Panc1 (cell line): Measurements from ENCODE around the gene ALPP.

Experiments used
- POLR2AphosphoS5 ChIP-seq: IDR thresholded peaks from 2 replicates; pipeline ENCODE4 v1.6.1; 2012; ENCODE audit warnings: mild to moderate bottlenecking, low read depth, low read length, moderate library complexity
- TF ChIP-seq, protein P1 (sequence below): fragments of 450-650 bp; IDR thresholded peaks from 2 replicates; pipeline ENCODE4 v1.5.1; 2017; ENCODE audit warnings: mild to moderate bottlenecking

DNA sequence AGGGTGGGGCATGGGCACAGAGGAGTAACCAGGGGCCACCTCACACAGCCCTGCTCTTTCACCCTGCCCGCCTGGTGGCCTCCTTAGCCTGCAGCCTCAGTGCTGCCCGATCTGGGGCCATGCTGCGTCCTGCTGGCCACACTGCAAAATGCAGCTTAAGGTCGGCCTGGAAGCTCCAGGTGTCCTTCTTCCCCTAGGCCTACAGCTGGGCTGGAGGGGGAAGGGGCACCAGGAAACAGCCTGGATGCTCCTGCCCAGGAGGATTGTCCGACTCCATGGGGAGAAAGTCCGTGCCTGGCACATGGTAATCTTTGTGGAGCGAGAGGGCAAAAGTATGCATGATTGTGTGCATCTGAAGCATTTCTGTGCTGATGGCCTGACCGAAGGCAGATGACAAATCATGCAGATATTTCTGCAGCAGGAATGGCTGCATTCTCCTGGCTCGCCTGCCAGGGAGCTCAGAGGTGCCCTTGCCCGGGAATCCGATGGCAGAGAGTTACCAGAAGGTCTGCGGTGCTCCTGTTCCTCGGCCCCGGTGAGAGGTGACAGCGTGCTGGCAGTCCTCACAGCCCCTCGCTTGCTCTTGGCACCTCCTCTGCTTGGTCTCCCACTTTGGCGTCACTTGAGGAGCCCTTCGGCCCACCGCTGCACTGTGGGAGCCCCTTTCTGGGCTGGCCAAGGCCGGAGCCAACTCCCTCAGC lies 12.8 kb upstream of the ALPP start:
- TF ChIP-seq, protein P1, sequence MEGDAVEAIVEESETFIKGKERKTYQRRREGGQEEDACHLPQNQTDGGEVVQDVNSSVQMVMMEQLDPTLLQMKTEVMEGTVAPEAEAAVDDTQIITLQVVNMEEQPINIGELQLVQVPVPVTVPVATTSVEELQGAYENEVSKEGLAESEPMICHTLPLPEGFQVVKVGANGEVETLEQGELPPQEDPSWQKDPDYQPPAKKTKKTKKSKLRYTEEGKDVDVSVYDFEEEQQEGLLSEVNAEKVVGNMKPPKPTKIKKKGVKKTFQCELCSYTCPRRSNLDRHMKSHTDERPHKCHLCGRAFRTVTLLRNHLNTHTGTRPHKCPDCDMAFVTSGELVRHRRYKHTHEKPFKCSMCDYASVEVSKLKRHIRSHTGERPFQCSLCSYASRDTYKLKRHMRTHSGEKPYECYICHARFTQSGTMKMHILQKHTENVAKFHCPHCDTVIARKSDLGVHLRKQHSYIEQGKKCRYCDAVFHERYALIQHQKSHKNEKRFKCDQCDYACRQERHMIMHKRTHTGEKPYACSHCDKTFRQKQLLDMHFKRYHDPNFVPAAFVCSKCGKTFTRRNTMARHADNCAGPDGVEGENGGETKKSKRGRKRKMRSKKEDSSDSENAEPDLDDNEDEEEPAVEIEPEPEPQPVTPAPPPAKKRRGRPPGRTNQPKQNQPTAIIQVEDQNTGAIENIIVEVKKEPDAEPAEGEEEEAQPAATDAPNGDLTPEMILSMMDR, result peak; percentile 84
- TF ChIP-seq POLR2AphosphoS5, result no peak
